ENCODE data around the gene TUSC2.

GRCh38 chr3:50323614-50324199 lies 4.3 kb downstream of the TUSC2 start:
- TF ChIP-seq CTCF (IDR thresholded peaks at IDR 0.05; ENCODE audit: insufficient read depth, low read depth, low read length) (no peak), EZH2 (IDR thresholded peaks at IDR 0.05; ENCODE audit: insufficient read depth, low read length) (no peak)
